ENCODE measurements around the gene PREX1. TPM values are rescaled to one million over a fixed set of nuclear protein-coding genes. Genes with fewer than 3 reads are reported as not detected.

Gene PREX1
- total RNA-seq, 2 donors from 2014 or later = 11.5 to 21.7 TPM

GRCh38 chr20:48612335-48612734 is 215.5 kb downstream of the PREX1 start:
- TF ChIP-seq, protein P1, sequence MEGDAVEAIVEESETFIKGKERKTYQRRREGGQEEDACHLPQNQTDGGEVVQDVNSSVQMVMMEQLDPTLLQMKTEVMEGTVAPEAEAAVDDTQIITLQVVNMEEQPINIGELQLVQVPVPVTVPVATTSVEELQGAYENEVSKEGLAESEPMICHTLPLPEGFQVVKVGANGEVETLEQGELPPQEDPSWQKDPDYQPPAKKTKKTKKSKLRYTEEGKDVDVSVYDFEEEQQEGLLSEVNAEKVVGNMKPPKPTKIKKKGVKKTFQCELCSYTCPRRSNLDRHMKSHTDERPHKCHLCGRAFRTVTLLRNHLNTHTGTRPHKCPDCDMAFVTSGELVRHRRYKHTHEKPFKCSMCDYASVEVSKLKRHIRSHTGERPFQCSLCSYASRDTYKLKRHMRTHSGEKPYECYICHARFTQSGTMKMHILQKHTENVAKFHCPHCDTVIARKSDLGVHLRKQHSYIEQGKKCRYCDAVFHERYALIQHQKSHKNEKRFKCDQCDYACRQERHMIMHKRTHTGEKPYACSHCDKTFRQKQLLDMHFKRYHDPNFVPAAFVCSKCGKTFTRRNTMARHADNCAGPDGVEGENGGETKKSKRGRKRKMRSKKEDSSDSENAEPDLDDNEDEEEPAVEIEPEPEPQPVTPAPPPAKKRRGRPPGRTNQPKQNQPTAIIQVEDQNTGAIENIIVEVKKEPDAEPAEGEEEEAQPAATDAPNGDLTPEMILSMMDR (IDR thresholded peaks at IDR 0.05) = no peak
- no peak for DNase-seq (ENCODE audit: low spot score)
- no peak overlapping the region for H3K4me3 ChIP-seq
- no peaks in the 10 kb centered on the region for H3K27me3 ChIP-seq
- H3K9me3 ChIP-seq = no peaks in the 10 kb centered on the region
- no peaks in the 10 kb centered on the region for H3K4me1 ChIP-seq
- H3K36me3 ChIP-seq = no peaks in the 10 kb centered on the region
- H3K27ac ChIP-seq = no peak overlapping the region

- TF ChIP-seq, protein P1 (IDR thresholded peaks at IDR 0.05) = no peak
- H3K4me3 ChIP-seq = no peak overlapping the region
- H3K4me1 ChIP-seq = no peaks in the 10 kb centered on the region
- no peak for DNase-seq (ENCODE audit: low spot score)
- H3K27ac ChIP-seq = no peak overlapping the region
- H3K36me3 ChIP-seq = no peaks in the 10 kb centered on the region
- H3K27me3 ChIP-seq = no peaks in the 10 kb centered on the region
- no peaks in the 10 kb centered on the region for H3K9me3 ChIP-seq
These were observed 216.8 kb downstream of the PREX1 start for GRCh38 chr20:48610996-48611395.

DNA sequence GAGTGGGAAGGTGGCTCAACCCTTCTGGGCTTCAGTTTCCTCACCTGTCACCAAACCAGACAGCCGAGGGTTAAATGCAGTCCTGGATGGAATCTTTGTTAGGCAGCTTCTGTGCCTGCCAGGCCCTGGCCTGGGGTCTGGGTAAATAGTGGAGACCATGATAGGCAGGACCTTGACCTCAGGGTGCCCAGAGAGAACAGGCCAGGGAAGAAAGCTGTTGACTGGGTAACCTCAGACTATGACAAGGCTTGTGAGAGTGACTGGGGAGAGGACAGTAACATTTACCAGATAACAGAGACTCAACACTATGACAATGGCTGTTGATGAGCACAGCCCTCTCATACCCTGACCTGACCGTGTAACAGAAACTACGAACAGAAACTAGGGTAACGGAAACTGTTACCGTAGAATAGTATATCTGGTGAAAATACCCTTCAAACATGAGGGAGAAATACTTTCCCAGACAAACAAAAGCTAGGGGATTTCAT is 218.3 kb downstream of the PREX1 start:
- DNase-seq (ENCODE audit: low spot score) = no peak
- TF ChIP-seq, protein P1 (IDR thresholded peaks at IDR 0.05) = no peak

DNA sequence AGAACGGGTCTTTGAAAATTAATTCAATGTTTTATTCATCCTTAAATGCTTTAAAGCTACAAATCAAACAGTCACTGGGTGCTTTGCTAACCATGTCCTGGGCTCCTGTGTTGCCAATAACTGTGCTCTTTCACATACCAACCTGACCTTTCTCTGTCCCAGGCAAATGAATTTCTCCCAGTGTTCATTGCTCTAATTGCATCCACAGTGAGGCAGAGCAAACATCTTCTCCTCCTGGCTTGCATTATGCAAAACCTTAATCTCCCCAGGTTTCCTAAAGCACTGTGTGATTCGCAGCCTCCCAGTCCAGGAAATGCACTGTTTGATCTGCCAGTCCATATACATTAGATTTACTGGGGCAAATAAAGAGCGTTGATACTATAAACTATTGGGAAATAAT is 219.0 kb downstream of the PREX1 start:
- no peaks in the 10 kb centered on the region for H3K4me1 ChIP-seq
- no peaks in the 10 kb centered on the region for H3K9me3 ChIP-seq
- no peak for DNase-seq (ENCODE audit: low spot score)
- H3K36me3 ChIP-seq = no peaks in the 10 kb centered on the region
- no peak overlapping the region for H3K27ac ChIP-seq
- H3K4me3 ChIP-seq = no peak overlapping the region
- TF ChIP-seq, protein P1 (IDR thresholded peaks at IDR 0.05) = no peak
- no peaks in the 10 kb centered on the region for H3K27me3 ChIP-seq

More for the DNA sequence above, 218.3 kb downstream of the PREX1 start:
- no peaks in the 10 kb centered on the region for H3K9me3 ChIP-seq
- H3K4me1 ChIP-seq = no peaks in the 10 kb centered on the region
- H3K4me3 ChIP-seq = no peak overlapping the region
- no peaks in the 10 kb centered on the region for H3K27me3 ChIP-seq
- H3K36me3 ChIP-seq = no peaks in the 10 kb centered on the region
- H3K27ac ChIP-seq = no peak overlapping the region

DNA sequence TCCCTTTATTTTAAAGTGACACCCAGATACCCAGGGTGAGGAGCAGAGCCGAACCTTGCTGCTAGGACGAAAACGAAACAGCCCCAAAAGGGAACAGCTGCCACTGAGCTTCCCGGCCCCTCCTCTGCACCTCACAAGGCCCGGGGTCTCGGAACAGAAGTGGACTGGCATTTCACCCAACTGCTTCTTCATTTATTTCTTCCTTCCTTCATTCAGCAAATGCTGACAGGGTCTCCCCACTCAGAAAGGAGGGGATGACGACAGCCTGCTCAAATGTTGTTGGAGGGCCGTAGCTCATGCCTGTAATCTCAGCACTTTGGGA is 220.3 kb downstream of the PREX1 start:
- TF ChIP-seq, protein P1 (IDR thresholded peaks at IDR 0.05) = no peak
- Histone ChIP-seq H3K36me3 (no peaks in the 10 kb centered on the region), H3K27ac (no peak overlapping the region), H3K4me1 (no peaks in the 10 kb centered on the region), H3K27me3 (no peaks in the 10 kb centered on the region), H3K4me3 (no peak overlapping the region), H3K9me3 (peaks cover 0 to 5% of the 10 kb centered on the region in 2 donors)
- no peak for DNase-seq (ENCODE audit: low spot score)

- H3K36me3 ChIP-seq = no peaks in the 10 kb centered on the region
- TF ChIP-seq, protein P1 (IDR thresholded peaks at IDR 0.05) = no peak
- no peak overlapping the region for H3K4me3 ChIP-seq
- H3K4me1 ChIP-seq = no peaks in the 10 kb centered on the region
- no peaks in the 10 kb centered on the region for H3K27me3 ChIP-seq
- no peak for DNase-seq (ENCODE audit: low spot score)
- H3K27ac ChIP-seq = no peak overlapping the region
- peaks cover 0 to 7% of the 10 kb centered on the region in 2 donors for H3K9me3 ChIP-seq
These were observed 220.8 kb downstream of the PREX1 start for GRCh38 chr20:48606841-48607543.
